Measurements from ENCODE around the gene DDX17. TPM values are rescaled to one million over a fixed set of nuclear protein-coding genes. Genes with fewer than 3 reads are reported as not detected.

Gene DDX17
- total RNA-seq, 1 experiment from 2014 or later: 529 TPM

GRCh38 chr22:38487946-38488345, 18.2 kb downstream of the DDX17 start:
- Histone ChIP-seq H4K8ac (replicated peaks; ENCODE audit: insufficient read length, low read depth, low read length) (no peak overlapping the region), H2BK120ac (ENCODE audit: low read depth, low read length, poor library complexity, severe bottlenecking) (no peak overlapping the region), H2BK15ac (ENCODE audit: low read depth, low read length) (no peak overlapping the region), H3K23me2 (ENCODE audit: insufficient read length, low read depth, low read length, poor library complexity, severe bottlenecking) (no peaks in the 10 kb centered on the region), H4K5ac (ENCODE audit: insufficient read length, low read depth, low read length) (no peak overlapping the region), H3K27ac (ENCODE audit: insufficient read length, low read depth, low read length) (no peak overlapping the region), H4K20me1 (ENCODE audit: control insufficient read depth, insufficient read depth, insufficient read length) (no peaks in the 10 kb centered on the region), H3K23ac (ENCODE audit: insufficient read length, low read depth, low read length) (no peak overlapping the region), H3K18ac (ENCODE audit: insufficient read length, low read depth, low read length) (no peak overlapping the region), H3K79me2 (ENCODE audit: insufficient read depth, low read length) (no peaks in the 10 kb centered on the region), H3K14ac (ENCODE audit: insufficient read depth, low read length) (no peak overlapping the region), H3K56ac (ENCODE audit: insufficient read length, low read depth, low read length) (no peak overlapping the region), H2BK5ac (ENCODE audit: insufficient read length, low read length) (no peak overlapping the region), H3K27me3 (ENCODE audit: insufficient read depth, low read length) (no peaks in the 10 kb centered on the region), H4K91ac (ENCODE audit: insufficient read length, low read depth, low read length) (no peak overlapping the region), H3K9ac (ENCODE audit: extremely low read depth, insufficient read length, low read length) (no peak overlapping the region), H2AK5ac (ENCODE audit: insufficient read length, low read length) (no peak overlapping the region), H3K9me3 (ENCODE audit: control insufficient read depth, low read depth, low read length) (no peaks in the 10 kb centered on the region), H2BK12ac (ENCODE audit: insufficient read length, low read depth, low read length) (no peak overlapping the region), H3K4me2 (ENCODE audit: insufficient read depth, insufficient read length, low read length) (no peak overlapping the region), H2AFZ (ENCODE audit: low read length) (no peak overlapping the region), H3K4me1 (ENCODE audit: insufficient read depth, low read length) (no peaks in the 10 kb centered on the region), H2BK20ac (ENCODE audit: low read depth, low read length, poor library complexity, severe bottlenecking) (no peak overlapping the region), H3K79me1 (ENCODE audit: insufficient read depth, low read depth, low read length, poor library complexity, severe bottlenecking) (no peaks in the 10 kb centered on the region), H3T11ph (ENCODE audit: low read length) (no peak overlapping the region), H3K4ac (ENCODE audit: low read depth, low read length) (no peak overlapping the region)
- peaks cover 74 to 94% (median 93%) of the 10 kb centered on the region in 3 experiments for H3K36me3 Mint-ChIP-seq (ENCODE audit: insufficient read depth in 1 of 3, low read depth in 3 of 3)
- H3K4me1 Mint-ChIP-seq: peaks cover 20 to 44% of the 10 kb centered on the region in 2 experiments
- H3K27ac Mint-ChIP-seq: peak overlapping the region in 1 of 3 experiments; percentile 56; a peak in 2 of 7 replicates
- no CpG with 5 or more reads among the region's 6 CpGs for WGBS (ENCODE audit: extremely low coverage, insufficient read length, low lambda C conversion rate)
- H3K27me3 Mint-ChIP-seq (ENCODE audit: low read depth): no peaks in the 10 kb centered on the region; the same call in 1 of the 2 replicates
- DNase-seq: no peak
- TF ChIP-seq, protein P1, sequence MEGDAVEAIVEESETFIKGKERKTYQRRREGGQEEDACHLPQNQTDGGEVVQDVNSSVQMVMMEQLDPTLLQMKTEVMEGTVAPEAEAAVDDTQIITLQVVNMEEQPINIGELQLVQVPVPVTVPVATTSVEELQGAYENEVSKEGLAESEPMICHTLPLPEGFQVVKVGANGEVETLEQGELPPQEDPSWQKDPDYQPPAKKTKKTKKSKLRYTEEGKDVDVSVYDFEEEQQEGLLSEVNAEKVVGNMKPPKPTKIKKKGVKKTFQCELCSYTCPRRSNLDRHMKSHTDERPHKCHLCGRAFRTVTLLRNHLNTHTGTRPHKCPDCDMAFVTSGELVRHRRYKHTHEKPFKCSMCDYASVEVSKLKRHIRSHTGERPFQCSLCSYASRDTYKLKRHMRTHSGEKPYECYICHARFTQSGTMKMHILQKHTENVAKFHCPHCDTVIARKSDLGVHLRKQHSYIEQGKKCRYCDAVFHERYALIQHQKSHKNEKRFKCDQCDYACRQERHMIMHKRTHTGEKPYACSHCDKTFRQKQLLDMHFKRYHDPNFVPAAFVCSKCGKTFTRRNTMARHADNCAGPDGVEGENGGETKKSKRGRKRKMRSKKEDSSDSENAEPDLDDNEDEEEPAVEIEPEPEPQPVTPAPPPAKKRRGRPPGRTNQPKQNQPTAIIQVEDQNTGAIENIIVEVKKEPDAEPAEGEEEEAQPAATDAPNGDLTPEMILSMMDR (conservative IDR thresholded peaks at IDR 0.05): no peak
- H3K9me3 Mint-ChIP-seq: no peaks in the 10 kb centered on the region
- H3K4me3 Mint-ChIP-seq: no peak overlapping the region
